ENCODE data around the gene PEX11B.

Gene PEX11B

GRCh38 chr1:145906954-145907753 lies 11.4 kb downstream of the PEX11B start:
- no peak for DNase-seq (ENCODE audit: low spot score)

DNA sequence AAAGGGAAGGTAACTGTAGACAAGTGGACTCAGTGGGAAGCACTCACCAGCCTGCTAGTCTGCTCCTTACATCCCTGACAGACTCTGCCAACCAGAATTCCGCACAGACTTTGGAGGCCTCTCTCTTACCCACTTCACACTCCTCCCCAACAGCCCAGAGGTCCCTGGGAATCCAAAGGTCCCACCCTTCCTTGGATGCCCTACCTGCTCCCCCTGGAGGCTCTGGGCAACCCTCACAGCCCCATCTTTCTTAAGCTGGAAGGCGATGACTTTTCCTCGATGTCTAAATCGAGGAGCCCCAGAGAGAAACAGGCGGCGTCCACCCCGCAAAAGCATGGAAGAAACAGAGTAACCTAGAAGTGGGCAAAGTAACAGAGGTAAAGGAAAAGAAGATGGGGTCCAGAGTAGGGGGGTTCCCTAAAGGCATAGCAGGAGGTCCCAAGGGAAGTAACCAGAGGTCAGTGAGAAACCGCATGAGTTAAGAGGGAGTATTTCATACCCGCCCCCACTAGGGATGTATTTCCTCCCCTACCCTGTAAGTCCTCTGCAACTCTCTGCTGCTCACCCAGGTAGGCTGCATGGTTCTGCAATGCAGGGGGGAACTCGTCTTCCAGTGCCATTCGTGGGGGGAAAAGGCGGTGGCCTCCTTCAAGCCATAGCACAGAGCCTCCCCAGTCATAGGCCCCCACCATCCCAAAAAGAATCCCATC lies 17.1 kb downstream of the PEX11B start:
- DNase-seq (ENCODE audit: low spot score), result no peak

GRCh38 chr1:145898756-145899155 lies 19.8 kb downstream of the PEX11B start:
- DNase-seq (ENCODE audit: low spot score), result no peak

GRCh38 chr1:145897969-145898368 lies 20.5 kb downstream of the PEX11B start:
- DNase-seq (ENCODE audit: low spot score), result no peak

GRCh38 chr1:145895471-145895870 lies 23.0 kb downstream of the PEX11B start:
- DNase-seq (ENCODE audit: low spot score), result no peak

DNA sequence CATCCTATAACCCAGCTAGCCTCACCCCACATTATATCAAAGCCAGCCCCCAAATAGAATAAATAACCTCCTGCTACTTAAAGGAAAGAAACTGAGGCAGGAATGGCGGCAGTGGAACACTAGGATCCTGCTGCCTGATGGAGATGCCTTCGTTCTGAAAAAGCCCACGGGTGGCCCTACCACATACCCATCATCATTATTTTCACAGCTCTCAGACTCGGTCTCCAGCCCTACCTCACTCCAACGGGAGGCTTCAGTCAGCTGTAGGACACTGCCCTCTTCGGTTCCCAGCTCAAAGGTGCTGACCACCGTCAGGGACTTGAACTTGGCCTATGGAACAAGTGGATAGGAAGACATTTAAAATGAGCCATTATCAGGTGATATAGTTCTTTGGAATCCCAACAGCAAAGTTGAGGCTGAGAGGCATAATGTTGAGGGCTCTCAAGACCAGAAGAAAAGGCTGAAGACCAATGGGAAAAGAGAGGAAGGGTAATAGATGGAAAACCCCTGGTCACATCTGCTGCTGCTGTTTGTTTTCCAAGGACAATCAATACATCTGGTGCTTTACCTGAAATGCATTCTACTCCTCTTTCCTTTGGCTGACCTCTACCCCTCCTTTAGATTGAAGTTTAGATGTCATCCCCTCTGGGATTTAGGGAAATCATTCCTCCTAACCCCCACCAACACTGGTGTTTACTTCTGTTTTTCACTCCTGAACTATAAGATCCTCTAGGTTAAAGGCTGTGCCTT lies 25.0 kb downstream of the PEX11B start:
- no peak for DNase-seq (ENCODE audit: low spot score)

- DNase-seq (ENCODE audit: low spot score), result no peak
These were observed 25.9 kb downstream of the PEX11B start for GRCh38 chr1:145892486-145893087.

DNA sequence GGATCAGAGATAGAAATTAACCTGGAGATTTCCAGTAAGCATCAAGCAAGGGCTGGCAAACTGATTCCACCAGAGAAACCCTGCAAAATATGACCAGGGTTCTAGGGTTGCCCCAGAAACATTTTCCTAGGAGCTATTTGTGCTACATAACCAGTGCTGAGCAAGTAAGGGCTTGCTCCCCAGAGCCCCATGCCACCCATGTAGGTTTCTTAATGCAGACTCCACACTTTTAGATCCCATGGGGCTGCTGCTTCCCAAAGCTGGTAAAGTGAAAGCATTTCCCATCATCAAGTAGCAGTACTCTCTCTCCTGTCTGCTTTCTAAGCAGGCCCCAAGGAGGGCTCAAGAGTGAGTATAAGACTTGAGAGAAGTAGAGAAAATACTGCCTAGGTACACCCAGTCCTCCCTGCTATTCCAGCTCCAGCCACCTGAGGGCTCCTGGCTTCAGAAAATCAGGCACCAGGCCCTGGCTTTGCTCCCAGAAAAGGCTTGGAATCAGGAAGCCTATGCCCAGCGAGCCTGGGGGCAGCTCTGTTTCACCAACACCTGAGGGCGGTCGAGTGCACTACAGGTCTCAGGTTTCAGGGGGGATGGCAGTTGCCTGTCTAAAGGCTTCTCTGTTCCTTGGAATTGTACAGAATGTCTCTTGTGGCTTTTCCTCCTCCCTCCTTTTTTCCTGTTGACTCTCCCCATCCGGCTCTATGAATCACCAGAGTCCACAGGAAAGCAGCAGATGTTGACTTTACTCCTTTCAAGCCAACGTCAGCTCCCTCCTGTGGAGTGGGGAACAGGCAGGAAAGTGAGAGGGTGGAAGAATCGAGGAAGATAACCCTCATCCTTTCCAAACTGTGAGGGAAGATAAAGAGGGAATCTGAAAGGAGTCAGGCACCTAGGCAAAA lies 26.7 kb downstream of the PEX11B start:
- DNase-seq (ENCODE audit: low spot score), result peak; percentile 93

DNA sequence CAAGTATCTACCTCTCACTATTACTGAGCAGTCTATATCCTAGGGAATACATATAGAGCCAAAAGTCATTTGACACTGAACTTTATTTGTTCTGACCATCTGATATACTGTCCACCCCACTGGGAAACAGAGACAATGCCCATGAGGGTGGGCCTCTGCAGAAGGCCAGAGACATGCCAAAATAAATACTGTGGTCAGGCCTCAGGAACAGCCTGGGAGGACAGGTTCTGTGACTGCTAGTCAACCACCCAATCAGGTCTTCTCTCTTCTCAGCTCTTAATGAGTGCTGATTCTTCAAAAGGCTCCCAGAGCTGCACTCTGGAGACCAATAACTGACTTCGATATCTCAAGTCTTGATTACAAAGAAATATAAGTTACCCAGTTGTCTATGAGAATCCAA lies 27.4 kb downstream of the PEX11B start:
- no peak for DNase-seq (ENCODE audit: low spot score)

- no peak for DNase-seq (ENCODE audit: low spot score)
These were observed 28.8 kb downstream of the PEX11B start for GRCh38 chr1:145889722-145890121.

DNA sequence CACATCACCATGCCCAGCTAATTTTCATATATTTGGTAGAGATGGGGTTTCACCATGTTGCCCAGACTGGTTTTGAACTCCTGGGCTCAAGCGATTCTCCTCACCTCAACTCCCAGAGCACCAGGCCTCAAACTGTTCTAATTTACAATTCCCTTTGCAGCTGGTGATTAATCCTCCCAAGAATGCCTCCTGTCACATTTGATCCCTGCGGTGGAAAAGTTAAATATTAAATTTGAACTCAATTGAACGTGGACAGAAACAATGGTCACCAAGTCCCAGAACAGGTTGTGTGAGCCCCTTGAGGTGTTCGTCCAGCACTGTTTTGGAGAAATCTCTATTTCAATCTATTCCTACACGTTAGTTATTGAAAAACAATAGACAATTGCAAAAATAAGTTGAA lies 30.9 kb downstream of the PEX11B start:
- no peak for DNase-seq (ENCODE audit: low spot score)

- no peak for DNase-seq (ENCODE audit: low spot score)
These were observed 31.7 kb downstream of the PEX11B start for GRCh38 chr1:145886816-145887215.

- no peak for DNase-seq (ENCODE audit: low spot score)
These were observed 32.1 kb downstream of the PEX11B start for GRCh38 chr1:145886390-145886789.

DNA sequence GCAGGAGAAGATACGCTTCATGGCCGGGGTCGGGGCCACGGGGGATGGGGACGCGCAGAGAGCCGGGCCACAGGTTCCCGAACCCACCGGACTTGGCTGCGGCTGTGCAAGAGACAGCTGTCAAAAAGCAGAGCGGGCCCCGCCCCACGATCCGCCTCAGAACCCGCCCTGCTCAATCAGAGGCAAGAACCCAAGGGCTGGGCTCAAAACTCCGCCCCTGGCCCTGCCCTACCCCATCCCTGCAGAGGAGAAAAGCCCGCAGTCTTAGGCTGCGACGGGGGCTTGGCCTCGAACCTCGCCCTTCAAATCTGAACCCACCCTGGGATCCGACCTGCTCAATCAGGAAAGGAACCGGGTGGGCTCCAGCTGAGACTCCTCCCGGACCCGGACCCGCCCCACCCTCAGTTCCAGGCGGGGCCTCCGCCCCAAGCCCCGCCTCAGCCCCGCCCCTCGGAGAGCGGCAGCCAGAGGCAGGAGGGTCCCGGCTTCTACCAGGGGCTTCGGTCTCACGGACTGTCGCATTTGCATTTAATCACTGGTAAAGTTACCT lies 32.7 kb downstream of the PEX11B start, which contains the start of gene ANKRD35:
Gene ANKRD35, minus strand, starts transcription at position 129 of the 550 bp plus-strand sequence. Its CDS starts 108 bp downstream, at position 21.
- DNase-seq (ENCODE audit: low spot score), result peak; percentile 86

DNA sequence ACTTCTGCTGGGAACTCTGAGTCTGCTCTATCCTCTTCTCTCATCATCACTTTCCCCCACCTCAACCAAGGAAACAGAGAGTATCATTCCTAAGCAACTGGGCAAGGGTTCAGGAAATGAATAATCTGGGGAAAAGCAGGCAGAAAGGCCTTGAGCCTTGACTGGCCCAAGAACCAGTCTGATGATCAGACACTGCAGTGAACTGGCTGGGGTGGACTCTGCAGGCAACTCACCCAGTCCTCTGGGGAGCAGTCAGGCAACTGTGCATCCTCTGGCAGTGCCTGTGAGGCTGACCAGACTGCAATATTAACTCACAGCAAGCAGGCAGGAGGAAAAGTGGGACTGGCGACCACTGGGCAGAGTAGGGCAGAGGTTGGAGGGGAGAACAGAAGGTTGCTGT lies 33.8 kb downstream of the PEX11B start:
- no peak for DNase-seq (ENCODE audit: low spot score)

DNA sequence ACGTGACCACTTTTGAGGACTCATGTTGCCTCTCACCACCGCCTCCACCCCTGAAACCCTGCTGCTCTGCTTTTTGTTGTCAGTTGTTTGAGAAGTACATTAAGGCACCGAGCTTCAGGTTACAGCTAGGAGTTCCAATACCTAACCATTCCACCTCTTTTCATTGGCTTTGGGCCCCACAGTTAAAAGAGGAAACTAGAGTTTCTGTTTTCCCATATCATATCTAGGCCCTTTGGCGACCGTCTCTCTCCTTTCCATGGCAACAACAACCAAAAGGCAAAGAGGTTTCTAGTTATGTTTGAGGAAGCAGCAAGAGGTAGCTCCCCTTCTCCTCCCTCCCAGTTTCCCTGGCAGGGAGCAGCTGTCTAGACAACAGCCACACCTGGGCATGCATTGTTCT lies 38.7 kb downstream of the PEX11B start:
- DNase-seq (ENCODE audit: low spot score), result no peak

- no peak for DNase-seq (ENCODE audit: low spot score)
These were observed 39.8 kb downstream of the PEX11B start for GRCh38 chr1:145878724-145879123.

GRCh38 chr1:145877923-145878486 lies 40.5 kb downstream of the PEX11B start:
- DNase-seq (ENCODE audit: low spot score), result no peak

DNA sequence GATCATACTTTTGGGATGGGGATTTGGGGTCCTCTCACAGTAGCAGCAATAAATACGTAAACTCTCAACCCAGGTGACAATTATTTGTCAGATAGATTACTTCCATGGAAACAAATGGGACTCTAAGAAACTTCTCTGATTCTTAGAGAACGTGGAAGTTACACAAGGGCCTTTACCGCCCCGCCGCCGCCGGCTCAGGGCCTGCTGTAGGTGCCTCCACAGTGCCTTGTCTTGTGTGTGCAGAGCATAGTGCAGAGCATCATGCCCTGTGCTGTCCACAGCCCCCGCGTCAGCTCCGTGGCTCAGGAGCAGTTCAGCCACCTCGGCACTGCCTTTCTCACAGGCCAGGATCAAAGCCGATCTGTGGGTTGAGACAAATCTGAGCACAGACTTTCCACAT lies 43.9 kb downstream of the PEX11B start:
- no peak for DNase-seq (ENCODE audit: low spot score)

Measured in left forelimb (tissue), 1 donor.